SK-N-SH (cell line): ENCODE data around the gene PLIN3. TPM values are rescaled to one million over a fixed set of nuclear protein-coding genes. Genes with fewer than 3 reads are reported as not detected.
"Not testable (repeated sequence)": the region's sequence is repeated elsewhere in the genome, so short reads cannot be mapped to it uniquely, and the experiment has no call there.

Experiments used
- CTCF ChIA-PET: fragments of 300-600, 350-600 bp; formaldehyde crosslinking; extraction: SDS; loops from one replicate; lab custom pipeline; 2021; lab: Yijun Ruan, JAX
- POLR2A ChIA-PET: fragments of 350-600 bp; sonication (Branson Sonifier 250); formaldehyde crosslinking; extraction: SDS; loops from one replicate; lab custom pipeline; 2020; ENCODE audit warnings: antibody characterized with exemption, inconsistent platforms; lab: Yijun Ruan, JAX
- DNase-seq: peaks from one replicate; pipeline ENCODE4 v3.0.0; 2012
- H2AFZ ChIP-seq: fragments of 200-600 bp; sonication (generic); 2 replicates; pipeline ENCODE4 v1.8.1; 2016; ENCODE audit warnings: antibody characterized with exemption, mild to moderate bottlenecking, low read depth
- H3F3A ChIP-seq: fragments of 200-600 bp; sonication (generic); replicated peaks from 2 replicates; pipeline ENCODE3; 2016; ENCODE audit warnings: antibody characterized with exemption, mild to moderate bottlenecking; ENCODE audit not compliant: insufficient read depth
- H3K27ac ChIP-seq, 2 experiments: fragments of 200-500 bp in 1 of 2; fragments of 200-600 bp in 1 of 2; sonication (Bioruptor generic) in 1 of 2; sonication (generic), shearing (Covaris generic) in 1 of 2; 2 replicates each; pipeline versions ENCODE4 v1.5.1 to v1.6.1; 2014 to 2016; ENCODE audit warnings: low read depth in 2 of 2, inconsistent platforms in 1 of 2, low read length in 1 of 2, mild to moderate bottlenecking in 1 of 2, mixed read lengths in 1 of 2
- H3K27me3 ChIP-seq: fragments of 200-600 bp; sonication (generic), shearing (Covaris generic); 2 replicates; pipeline ENCODE4 v1.6.1; 2016; ENCODE audit warnings: mixed run types; ENCODE audit not compliant: insufficient read depth
- H3K36me3 ChIP-seq, 2 experiments: fragments of 200-500 bp in 1 of 2; fragments of 200-600 bp in 1 of 2; sonication (Bioruptor generic) in 1 of 2; sonication (generic) in 1 of 2; replicated peaks in 1 of 2; 2 replicates each; pipeline versions ENCODE3 to v1.5.1; 2014 to 2016; ENCODE audit warnings: low read length in 1 of 2, mild to moderate bottlenecking in 1 of 2; ENCODE audit not compliant: insufficient read depth in 2 of 2, control insufficient read depth in 1 of 2
- H3K4me1 ChIP-seq, 2 experiments: fragments of 200-500 bp in 1 of 2; fragments of 200-600 bp in 1 of 2; sonication (Bioruptor generic) in 1 of 2; sonication (generic), shearing (Covaris generic) in 1 of 2; 2 replicates each; pipeline versions ENCODE4 v1.5.1 to v1.6.1; 2014 to 2016; ENCODE audit warnings: low read depth in 1 of 2, low read length in 1 of 2, mixed run types in 1 of 2; ENCODE audit not compliant: insufficient read depth in 2 of 2, control insufficient read depth in 1 of 2
- H3K4me2 ChIP-seq: fragments of 200-600 bp; sonication (generic), shearing (Covaris generic); 2 replicates; pipeline ENCODE4 v1.6.1; 2017; ENCODE audit warnings: mixed run types
- H3K4me3 ChIP-seq, 2 experiments: fragments of 200-500 bp in 1 of 2; fragments of 200-600 bp in 1 of 2; sonication (Bioruptor generic) in 1 of 2; sonication (generic), shearing (Covaris generic) in 1 of 2; 2 replicates each; pipeline versions ENCODE4 v1.5.1 to v1.8.1; 2014 to 2016; ENCODE audit warnings: low read depth in 2 of 2, inconsistent platforms in 1 of 2, low read length in 1 of 2, mild to moderate bottlenecking in 1 of 2, mixed read lengths in 1 of 2, moderate library complexity in 1 of 2
- H3K79me2 ChIP-seq: fragments of 200-600 bp; sonication (generic); 2 replicates; pipeline ENCODE4 v1.8.1; 2017; ENCODE audit warnings: mild to moderate bottlenecking; ENCODE audit not compliant: insufficient read depth
- H3K9ac ChIP-seq: fragments of 200-600 bp; sonication (generic); 2 replicates; pipeline ENCODE4 v1.6.1; 2017; ENCODE audit warnings: mixed run types
- H3K9me2 ChIP-seq: fragments of 200-600 bp; sonication (generic); 2 replicates; pipeline ENCODE4 v1.6.1; 2017; ENCODE audit warnings: mixed run types
- H3K9me3 ChIP-seq: fragments of 200-600 bp; sonication (generic); 2 replicates; pipeline ENCODE4 v1.6.1; 2017; ENCODE audit warnings: mixed run types, mild to moderate bottlenecking, moderate library complexity
- H4K20me1 ChIP-seq: fragments of 200-600 bp; sonication (generic); 2 replicates; pipeline ENCODE4 v1.6.1; 2017; ENCODE audit warnings: mild to moderate bottlenecking, mixed run types; ENCODE audit not compliant: insufficient read depth
- ELF1 ChIP-seq: IDR thresholded peaks from 2 replicates; pipeline ENCODE4 v1.4.0; 2012
- FOXM1 ChIP-seq: IDR thresholded peaks from 2 replicates; pipeline ENCODE4 v1.4.0; 2012; ENCODE audit warnings: low read depth, mild to moderate bottlenecking
- JUND ChIP-seq: IDR thresholded peaks from 2 replicates; pipeline ENCODE4 v1.4.0; 2012
- MEF2A ChIP-seq: IDR thresholded peaks from 2 replicates; pipeline ENCODE4 v1.4.0; 2012; ENCODE audit warnings: low read depth, borderline replicate concordance
- MXI1 ChIP-seq: IDR thresholded peaks from 2 replicates; pipeline ENCODE4 v1.6.1; 2012; ENCODE audit warnings: mild to moderate bottlenecking, low read depth, low read length, improper control_type of control experiment
- NFIC ChIP-seq: IDR thresholded peaks from 2 replicates; pipeline ENCODE4 v1.4.0; 2012; ENCODE audit warnings: borderline replicate concordance
- POLR2AphosphoS5 ChIP-seq: IDR thresholded peaks from 2 replicates; pipeline ENCODE4 v1.6.1; 2012; ENCODE audit warnings: low read depth, low read length
- RAD21 ChIP-seq: IDR thresholded peaks from 2 replicates; pipeline ENCODE4 v1.6.1; 2012; ENCODE audit warnings: mild to moderate bottlenecking, low read length
- RFX5 ChIP-seq: IDR thresholded peaks from 2 replicates; pipeline ENCODE4 v1.6.1; 2012; ENCODE audit warnings: mild to moderate bottlenecking, improper control_type of control experiment, low read length
- SMC3 ChIP-seq: IDR thresholded peaks from 2 replicates; pipeline ENCODE4 v1.6.1; 2012; ENCODE audit warnings: low read depth, low read length, improper control_type of control experiment
- TAF1 ChIP-seq: IDR thresholded peaks from 2 replicates; pipeline ENCODE4 v1.6.1; 2012; ENCODE audit warnings: low read depth, mild to moderate bottlenecking, low read length, moderate library complexity, borderline replicate concordance
- TEAD4 ChIP-seq: IDR thresholded peaks from 2 replicates; pipeline ENCODE4 v1.4.0; 2012; ENCODE audit warnings: mild to moderate bottlenecking, borderline replicate concordance; ENCODE audit not compliant: insufficient read depth
- WGBS: methylation state at CpG from one replicate; pipeline ENCODE4 v1.1.6; 2017; ENCODE audit warnings: low lambda C conversion rate; 5-methylcytosine and 5-hydroxymethylcytosine counted together
- polyA plus RNA-seq, 3 experiments: library from polyadenylated mRNA; depleted of rRNA; stranded (reverse); fragments of >200 nt; gene quantifications; 2 replicates each; pipeline ENCODE4 v1.2.3, GENCODE V29; 2012
- TF ChIP-seq, protein P1 (sequence below): IDR thresholded peaks from 2 replicates; pipeline ENCODE4 v1.4.0; 2012; ENCODE audit warnings: low read depth
- TF ChIP-seq, protein P2 (sequence below): IDR thresholded peaks from 2 replicates; pipeline ENCODE4 v1.4.0; 2012; ENCODE audit warnings: low read depth, borderline replicate concordance
- TF ChIP-seq, protein P3 (sequence below): IDR thresholded peaks from 2 replicates; pipeline ENCODE4; 2012

Gene PLIN3
- polyA plus RNA-seq, 1 of the 3 experiments (the other 2 are of a cell fraction): 129 TPM

GRCh38 chr19:4823577-4823976 is 43.9 kb downstream of the PLIN3 start:
- Histone ChIP-seq H3K9ac (no peak overlapping the region), H3F3A (peaks cover 3% of the 10 kb centered on the region), H3K79me2 (peaks cover 85% of the 10 kb centered on the region), H3K36me3 (peaks cover 0 to 3% of the 10 kb centered on the region in 2 experiments), H3K4me2 (no peak overlapping the region), H4K20me1 (0 out of 2 replicates have a peak, but pooled peaks cover 3% of the 10 kb centered on the region), H3K27me3 (no peaks in the 10 kb centered on the region), H3K4me3 (no peak overlapping the region), H3K9me2 (no peaks in the 10 kb centered on the region), H3K4me1 (no peaks in the 10 kb centered on the region), H2AFZ (no peak overlapping the region), H3K9me3 (no peaks in the 10 kb centered on the region), H3K27ac (no peak overlapping the region)
- POLR2A ChIA-PET: interaction anchor here (0.6 kb wide), 1 partner anchor 55 kb away, joined by 8 read pairs; no protein-coding TSS in a partner anchor
- no peak for DNase-seq
- 90% methylated on average over 6 of the region's 6 CpGs for WGBS
- CTCF ChIA-PET: interaction anchor here (0.6 to 8.1 kb wide), 4 partner anchors 11 to 243 kb away, joined by 3 to 47 read pairs (median 24); no protein-coding TSS in a partner anchor
- TF ChIP-seq TAF1: no peak
- no peak for TF ChIP-seq POLR2AphosphoS5
- no peak for TF ChIP-seq RAD21

DNA sequence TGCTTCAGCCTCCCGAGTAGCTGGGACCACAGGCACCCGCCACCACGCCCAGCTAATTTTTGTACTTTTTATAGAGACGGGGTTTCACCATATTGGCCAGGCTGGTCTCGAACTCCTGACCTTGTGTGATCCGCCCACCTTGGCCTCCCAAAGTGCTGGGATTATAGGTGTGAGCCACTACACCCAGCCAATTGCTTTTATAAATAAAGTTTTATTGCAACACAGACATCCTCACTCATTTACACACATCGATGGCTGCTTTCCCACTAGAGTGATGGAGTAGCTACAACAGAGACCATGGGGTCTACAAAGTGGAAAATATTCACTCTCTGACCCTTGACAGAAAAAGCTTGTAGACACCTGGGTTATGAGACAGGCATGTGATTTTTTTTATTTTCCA is 45.1 kb downstream of the PLIN3 start:
- not testable (repeated sequence) for H3K36me3 ChIP-seq, H3K27me3 ChIP-seq, H3K9me3 ChIP-seq, DNase-seq, H3K9me2 ChIP-seq, H3K9ac ChIP-seq, H3K4me1 ChIP-seq, H2AFZ ChIP-seq, H3F3A ChIP-seq, H4K20me1 ChIP-seq, H3K4me2 ChIP-seq, H3K4me3 ChIP-seq, H3K27ac ChIP-seq
- ChIA-PET POLR2A (interaction anchor here (0.6 kb wide), 1 partner anchor 486 kb away, joined by 4 read pairs; no protein-coding TSS in a partner anchor), CTCF (interaction anchor here (1.7 to 8.1 kb wide), 3 partner anchors 10 to 29 kb away, joined by 3 to 47 read pairs (median 44); no protein-coding TSS in a partner anchor)
- peaks cover 80% of the 10 kb centered on the region for H3K79me2 ChIP-seq
- 96% methylated on average over 7 of the region's 7 CpGs for WGBS

- ChIA-PET CTCF (interaction anchor here (7.4 to 8.1 kb wide), 2 partner anchors 12 to 30 kb away, joined by 44 to 47 read pairs; no protein-coding TSS in a partner anchor), POLR2A (no interaction called here)
- Histone ChIP-seq H3K4me3 (no peak overlapping the region), H3K9ac (no peak overlapping the region), H3K4me2 (no peak overlapping the region), H3K9me2 (no peaks in the 10 kb centered on the region), H3K36me3 (peaks cover 3 to 17% of the 10 kb centered on the region in 2 experiments), H4K20me1 (0 out of 2 replicates have a peak, but pooled peaks cover 3% of the 10 kb centered on the region), H3K27ac (no peak overlapping the region), H3K9me3 (no peaks in the 10 kb centered on the region), H2AFZ (no peak overlapping the region), H3F3A (peaks cover 3% of the 10 kb centered on the region), H3K4me1 (no peaks in the 10 kb centered on the region), H3K79me2 (peaks cover 75% of the 10 kb centered on the region), H3K27me3 (no peaks in the 10 kb centered on the region)
- DNase-seq: no peak
- 90% methylated on average over 4 of the region's 4 CpGs for WGBS
- TF ChIP-seq FOXM1 (no peak), MEF2A (no peak), NFIC (no peak), TEAD4 (no peak), RFX5 (no peak), SMC3 (no peak), MXI1 (no peak), JUND (no peak), ELF1 (no peak)
- TF ChIP-seq, protein P1, sequence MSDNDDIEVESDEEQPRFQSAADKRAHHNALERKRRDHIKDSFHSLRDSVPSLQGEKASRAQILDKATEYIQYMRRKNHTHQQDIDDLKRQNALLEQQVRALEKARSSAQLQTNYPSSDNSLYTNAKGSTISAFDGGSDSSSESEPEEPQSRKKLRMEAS: no peak
- TF ChIP-seq, protein P2, sequence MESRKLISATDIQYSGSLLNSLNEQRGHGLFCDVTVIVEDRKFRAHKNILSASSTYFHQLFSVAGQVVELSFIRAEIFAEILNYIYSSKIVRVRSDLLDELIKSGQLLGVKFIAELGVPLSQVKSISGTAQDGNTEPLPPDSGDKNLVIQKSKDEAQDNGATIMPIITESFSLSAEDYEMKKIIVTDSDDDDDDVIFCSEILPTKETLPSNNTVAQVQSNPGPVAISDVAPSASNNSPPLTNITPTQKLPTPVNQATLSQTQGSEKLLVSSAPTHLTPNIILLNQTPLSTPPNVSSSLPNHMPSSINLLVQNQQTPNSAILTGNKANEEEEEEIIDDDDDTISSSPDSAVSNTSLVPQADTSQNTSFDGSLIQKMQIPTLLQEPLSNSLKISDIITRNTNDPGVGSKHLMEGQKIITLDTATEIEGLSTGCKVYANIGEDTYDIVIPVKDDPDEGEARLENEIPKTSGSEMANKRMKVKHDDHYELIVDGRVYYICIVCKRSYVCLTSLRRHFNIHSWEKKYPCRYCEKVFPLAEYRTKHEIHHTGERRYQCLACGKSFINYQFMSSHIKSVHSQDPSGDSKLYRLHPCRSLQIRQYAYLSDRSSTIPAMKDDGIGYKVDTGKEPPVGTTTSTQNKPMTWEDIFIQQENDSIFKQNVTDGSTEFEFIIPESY: no peak
- TF ChIP-seq, protein P3, sequence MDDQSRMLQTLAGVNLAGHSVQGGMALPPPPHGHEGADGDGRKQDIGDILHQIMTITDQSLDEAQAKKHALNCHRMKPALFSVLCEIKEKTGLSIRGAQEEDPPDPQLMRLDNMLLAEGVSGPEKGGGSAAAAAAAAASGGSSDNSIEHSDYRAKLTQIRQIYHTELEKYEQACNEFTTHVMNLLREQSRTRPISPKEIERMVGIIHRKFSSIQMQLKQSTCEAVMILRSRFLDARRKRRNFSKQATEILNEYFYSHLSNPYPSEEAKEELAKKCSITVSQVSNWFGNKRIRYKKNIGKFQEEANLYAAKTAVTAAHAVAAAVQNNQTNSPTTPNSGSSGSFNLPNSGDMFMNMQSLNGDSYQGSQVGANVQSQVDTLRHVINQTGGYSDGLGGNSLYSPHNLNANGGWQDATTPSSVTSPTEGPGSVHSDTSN: no peak
Measured at GRCh38 chr19:4821265-4821664, 46.2 kb downstream of the PLIN3 start.
